HG03108 (cell line): ENCODE measurements around the gene GABRG3.
"Not testable (repeated sequence)": the region's sequence is repeated elsewhere in the genome, so short reads cannot be mapped to it uniquely, and the experiment has no call there.

Experiments used
- ATAC-seq: cut with Tn5 transposase; IDR thresholded peaks from one replicate; pipeline ENCODE4 v1.9.1; 2021; ENCODE audit warnings: moderate library complexity; ENCODE audit not compliant: unreplicated experiment

The GABRG3 gene

DNA sequence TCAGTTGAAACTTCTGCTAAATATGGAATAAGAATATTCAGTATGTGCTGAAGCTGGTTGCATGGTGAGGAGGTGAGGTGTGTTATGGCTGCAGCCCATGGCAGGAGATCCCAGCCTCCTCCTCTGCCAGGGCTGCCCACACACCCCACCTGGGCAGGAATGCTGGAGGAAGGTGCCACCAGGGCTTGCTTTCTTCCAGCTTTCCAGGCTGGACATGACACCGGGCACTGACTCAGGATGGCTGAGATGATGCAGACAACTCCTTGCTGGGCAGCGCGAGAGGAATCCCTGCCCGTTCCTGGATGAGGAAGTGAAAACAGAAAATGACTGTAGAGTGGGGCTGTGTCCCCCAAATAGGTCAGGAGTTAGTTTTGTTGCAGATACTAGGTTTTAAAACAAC is 14.1 kb downstream of the GABRG3 start:
- no peak for ATAC-seq

DNA sequence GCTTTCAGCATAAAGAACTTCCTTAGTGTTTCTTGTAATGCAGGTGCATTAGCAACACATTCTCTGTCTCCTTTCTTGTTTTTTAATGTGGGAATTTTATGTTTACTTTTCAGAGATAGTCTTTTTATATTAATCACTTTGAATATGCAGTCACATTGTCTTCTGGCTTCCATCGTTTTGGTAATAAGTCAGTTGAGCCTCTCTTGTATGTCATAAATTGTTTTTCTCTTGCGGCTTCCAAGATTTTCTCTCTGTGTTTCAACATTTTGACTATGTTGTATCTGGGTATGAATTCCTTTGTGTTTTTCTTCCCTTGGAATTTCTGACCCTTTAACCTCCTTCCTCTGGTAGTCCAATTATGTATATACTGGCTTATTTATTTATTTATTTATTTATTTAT is 25.3 kb downstream of the GABRG3 start:
- no peak for ATAC-seq

DNA sequence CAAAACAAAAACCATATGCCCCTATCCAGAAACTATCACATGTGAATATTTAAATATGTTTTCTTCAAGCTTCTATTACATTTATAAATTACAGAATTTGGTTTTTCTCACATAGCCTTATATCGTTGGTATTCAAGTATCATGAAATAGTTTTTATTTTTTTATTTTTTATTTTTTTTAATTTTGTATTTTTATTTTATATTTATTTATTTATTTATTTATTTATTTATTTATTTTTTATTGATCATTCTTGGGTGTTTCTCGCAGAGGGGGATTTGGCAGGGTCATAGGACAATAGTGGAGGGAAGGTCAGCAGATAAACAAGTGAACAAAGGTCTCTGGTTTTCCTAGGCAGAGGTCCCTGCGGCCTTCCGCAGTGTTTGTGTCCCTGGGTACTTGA is 32.0 kb downstream of the GABRG3 start:
- ATAC-seq, result not testable (repeated sequence)

DNA sequence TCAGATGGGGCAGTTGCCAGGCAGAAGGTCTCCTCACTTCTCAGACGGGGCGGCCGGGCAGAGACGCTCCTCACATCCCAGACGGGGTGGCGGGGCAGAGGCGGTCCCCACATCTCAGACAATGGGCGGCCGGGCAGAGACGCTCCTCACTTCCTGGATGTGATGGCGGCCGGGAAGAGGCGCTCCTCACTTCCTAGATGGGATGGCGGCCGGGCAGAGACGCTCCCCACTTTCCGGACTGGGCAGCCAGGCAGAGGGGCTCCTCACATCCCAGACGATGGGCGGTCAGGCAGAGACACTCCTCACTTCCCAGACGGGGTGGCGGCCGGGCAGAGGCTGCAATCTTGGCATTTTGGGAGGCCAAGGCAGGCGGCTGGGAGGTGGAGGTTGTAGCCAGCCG is 33.2 kb downstream of the GABRG3 start:
- not testable (repeated sequence) for ATAC-seq

DNA sequence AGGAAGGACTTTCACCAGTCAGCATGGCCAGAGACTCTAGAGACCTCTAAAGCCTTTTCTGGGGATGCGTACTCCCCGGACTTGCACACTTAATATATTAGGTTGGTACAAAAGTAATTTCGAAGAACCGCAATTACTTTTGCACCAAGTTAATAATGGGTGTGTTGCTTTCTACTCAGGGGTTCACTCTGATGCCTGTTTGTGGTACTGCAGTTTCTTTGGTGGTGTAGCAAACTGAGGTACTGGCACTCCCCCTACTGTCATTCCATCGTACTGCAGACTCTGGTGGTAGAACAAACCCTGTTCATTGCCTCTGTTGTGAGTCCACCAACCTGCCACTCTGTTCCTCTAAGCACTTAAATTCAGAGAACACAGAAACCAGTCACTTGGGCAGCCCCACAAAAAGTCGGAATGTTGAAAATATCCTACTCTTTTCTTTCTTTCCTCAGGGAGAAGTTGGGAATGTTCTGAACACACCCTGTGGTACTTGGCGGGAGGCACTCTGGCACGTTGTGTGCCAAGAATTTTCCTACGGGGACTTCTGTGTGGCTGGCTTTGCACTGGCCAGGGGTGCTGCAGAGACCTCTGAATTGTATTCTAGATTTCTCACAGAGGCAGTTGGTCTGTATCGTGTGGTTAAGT is 46.3 kb downstream of the GABRG3 start:
- no peak for ATAC-seq

DNA sequence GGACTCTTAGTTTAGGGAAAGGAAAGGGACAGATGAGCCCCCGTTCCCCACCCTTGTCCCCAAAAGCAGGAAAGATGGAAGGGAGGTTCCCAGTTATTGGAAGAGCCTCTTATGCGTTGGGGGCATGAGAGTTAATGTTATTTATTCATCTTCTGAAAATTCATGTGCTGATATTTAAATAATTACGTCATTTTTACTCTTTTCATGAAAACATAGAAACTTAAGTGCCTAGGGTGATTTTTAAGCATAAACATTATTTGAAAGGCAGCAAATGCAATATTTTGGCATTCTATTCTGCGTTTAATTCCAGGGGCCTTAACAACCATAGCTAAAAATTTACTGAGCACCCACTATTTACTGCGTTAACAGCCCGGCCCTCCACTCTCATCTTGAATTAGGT is 48.7 kb downstream of the GABRG3 start:
- no peak for ATAC-seq

DNA sequence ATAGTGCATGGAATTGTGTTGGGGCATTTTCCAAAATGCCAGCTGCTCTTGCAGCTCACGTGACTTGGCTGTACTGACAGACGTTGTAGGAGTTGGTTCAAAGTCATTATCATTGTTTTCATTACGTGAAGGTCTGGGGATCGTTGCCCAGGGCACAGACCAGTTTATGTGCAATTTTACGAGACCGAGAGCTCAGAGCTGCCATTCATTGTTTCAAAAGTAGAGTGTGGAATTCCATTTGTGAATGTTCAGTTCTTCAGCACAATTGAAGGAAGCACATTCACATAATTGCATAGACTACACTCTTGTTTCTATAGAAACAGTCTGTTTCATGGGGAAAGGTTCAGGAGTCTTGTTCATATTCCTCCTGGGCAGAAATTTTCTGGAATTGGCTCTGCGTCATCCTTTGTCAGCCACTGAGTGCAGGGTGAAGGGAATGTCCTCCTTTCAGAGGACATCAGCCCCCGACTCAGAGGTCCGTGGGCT is 54.5 kb downstream of the GABRG3 start:
- no peak for ATAC-seq

DNA sequence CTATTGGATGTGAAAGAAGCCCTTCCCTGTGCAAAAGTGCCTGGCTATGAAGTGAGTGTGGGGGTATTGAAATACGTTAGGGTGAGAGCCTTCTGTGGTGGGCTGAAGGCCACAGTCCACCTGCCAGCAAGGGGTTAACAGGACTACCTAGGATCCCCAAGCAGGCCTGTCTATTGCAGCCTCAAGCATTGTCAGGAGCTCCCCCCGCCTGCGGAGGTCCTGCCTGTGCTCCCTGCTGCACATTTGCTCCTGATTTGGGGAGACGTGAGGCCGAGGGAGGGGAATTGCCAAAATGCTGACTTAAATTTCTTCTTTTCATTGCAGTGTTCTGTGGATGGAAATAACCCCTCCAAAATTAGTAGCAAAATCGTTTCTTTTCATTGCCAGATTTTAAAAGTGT is 56.2 kb downstream of the GABRG3 start:
- ATAC-seq, result no peak

DNA sequence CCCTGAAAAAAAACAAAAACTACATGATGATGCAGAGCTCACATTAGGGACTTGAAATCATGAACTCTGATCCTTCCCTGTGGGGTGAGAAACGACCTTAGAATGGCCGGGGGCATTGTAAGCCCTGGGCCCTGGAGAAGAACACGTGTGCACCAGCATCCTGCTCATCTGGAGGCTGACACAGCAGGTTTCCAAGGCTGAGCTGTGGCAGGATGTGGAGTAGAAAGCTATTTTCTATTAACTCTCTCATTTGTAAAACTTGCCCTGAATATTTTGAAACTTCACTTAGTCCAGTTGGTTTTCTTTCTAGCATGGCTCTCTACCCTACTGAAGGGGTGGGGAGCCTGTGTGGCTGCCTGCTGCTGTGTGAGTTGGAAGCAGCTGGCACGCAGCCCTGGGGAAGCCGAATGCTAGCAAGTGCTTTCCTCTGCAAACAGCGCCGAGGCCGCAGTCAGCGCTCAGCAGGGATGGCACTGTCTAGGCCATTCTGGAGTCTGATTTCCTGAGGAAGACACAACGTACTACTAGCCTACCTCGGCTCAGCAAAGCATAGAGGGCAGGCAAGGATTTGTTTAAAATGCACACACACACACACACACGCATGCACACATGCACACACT is 58.0 kb downstream of the GABRG3 start:
- ATAC-seq, result no peak

DNA sequence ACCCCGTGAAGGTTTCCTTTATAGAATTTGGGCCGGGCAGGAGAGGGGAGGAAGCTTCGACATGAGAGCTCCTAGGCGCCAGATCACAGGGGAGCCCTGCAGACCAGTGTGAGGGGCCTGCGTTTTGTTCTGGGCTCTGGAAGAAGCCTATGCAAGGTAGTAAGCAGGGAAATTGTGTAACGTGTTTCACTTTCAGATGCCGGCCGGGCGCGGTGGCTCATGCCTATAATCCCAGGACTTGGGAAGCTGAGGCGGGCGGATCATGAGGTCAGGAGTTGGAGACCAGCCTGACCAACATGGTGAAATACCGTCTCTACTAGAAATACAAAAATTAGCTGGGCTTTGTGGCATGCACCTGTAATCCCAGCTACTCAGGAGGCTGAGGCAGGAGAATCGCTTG is 65.2 kb downstream of the GABRG3 start:
- ATAC-seq, result no peak

DNA sequence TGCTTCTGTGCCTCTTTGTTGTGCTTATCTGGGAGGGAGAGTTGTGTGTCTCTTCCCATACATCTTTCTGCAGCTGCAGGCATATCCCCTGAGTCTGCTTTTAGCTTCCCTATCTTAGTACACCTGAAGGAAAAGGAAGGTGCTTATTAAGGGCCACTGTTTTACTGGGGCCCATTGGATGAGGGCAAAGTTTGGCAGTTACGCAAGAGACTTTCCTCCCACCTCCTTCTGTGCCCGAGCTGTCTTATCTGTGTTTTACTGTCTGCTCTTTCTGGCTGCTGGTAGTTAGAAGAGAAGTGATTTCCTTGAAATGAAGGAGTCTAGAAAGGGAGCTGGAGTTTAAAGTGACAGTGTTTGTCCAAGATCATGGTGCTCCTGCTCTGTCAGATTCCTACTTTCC is 66.5 kb downstream of the GABRG3 start:
- no peak for ATAC-seq

DNA sequence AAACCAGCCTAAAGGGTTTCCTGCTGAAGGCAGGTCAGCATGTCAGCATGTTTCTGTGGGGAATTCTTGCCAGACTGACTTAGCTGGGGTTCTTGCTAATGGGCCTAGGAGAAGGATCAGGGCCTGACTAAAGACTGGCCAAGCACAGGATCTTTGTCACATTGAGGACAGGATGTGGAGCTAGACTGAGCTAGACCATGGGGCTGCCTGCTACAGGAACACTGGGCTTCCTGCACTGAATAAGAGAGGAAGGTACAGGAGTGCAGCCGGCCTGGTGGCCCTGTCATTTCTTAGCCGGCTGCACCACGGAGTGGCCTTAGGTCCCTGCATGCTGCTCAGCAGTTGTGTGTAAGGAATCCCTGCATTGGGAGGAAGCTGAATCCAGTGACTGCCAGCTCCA is 68.2 kb downstream of the GABRG3 start:
- ATAC-seq, result no peak

DNA sequence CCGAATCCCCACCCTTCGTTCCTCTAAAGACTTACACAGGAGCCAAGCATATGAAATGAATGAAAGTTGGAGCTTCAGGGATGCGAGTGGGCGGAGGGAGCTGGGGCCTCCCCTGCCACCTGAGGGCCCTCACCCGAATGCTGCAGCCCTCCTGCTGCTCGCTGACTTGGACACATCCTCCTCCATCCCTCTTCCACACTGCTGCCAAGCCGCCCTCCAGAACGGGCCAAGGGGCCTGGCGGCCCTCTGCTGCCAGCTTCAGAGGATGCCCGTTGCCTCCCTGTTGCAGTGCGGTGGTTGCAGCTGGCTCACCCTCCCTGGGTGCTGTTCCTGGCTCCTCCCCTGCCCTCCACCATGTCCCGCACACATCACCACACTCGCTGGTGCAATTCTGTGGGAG is 71.2 kb downstream of the GABRG3 start:
- ATAC-seq, result no peak

DNA sequence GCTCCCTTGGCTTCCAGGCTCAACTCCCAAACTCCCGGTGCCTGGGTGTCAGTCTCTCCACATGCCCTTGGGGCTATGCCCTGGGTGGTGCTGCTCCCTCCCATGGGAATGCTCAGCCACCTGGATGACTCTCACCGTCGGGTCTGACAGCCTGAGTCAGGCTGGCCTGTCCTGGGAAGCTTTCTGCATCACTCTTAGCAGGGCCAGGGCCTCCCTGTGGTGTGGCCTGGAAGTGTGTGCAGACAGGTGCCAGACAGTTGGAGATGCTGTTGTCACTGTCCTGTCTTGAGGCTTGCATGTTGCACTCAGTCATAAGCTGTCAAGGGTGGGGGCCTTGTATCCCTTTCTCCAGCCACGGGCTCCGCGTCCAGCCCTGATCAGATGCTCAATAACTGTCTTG is 71.7 kb downstream of the GABRG3 start:
- no peak for ATAC-seq

DNA sequence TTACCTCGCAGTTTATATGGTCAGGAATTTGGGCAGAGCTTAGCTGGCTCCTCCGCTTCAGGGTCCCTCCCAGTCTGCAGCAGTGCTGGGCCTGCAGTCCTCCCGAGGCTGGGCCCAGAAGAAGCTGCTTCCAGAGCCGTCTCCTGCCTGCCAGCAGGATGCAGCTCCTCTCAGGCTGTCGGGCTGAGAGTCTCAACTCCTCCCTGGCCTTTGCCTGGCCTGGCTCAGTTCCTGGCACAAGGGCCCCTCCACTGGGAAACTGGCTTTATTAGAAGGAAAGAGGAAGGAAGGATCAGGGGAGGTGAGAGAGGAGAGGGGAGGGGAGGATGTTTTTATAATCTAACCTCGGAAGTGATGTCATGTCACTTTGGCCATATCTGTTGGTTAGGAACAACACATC is 72.8 kb downstream of the GABRG3 start:
- no peak for ATAC-seq

DNA sequence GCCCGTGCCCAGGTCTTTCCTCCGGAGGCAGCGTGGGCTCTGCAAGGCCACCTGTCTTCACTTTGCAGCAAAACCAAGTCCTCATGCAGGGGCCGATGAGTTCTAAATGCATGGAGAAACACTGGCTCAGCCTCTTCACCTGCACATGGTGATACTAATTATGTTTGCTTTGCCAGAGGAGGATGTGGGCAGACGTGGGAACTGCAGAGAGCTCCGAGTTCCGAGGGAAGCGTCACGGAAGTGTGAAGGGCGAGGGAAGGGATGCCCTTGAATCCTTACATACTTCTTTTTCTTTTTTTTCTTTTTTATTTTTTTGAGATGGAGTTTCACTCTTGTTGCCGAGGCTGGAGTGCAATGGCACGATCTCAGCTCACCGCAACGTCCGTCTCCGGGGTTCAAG is 74.8 kb downstream of the GABRG3 start:
- ATAC-seq, result no peak

DNA sequence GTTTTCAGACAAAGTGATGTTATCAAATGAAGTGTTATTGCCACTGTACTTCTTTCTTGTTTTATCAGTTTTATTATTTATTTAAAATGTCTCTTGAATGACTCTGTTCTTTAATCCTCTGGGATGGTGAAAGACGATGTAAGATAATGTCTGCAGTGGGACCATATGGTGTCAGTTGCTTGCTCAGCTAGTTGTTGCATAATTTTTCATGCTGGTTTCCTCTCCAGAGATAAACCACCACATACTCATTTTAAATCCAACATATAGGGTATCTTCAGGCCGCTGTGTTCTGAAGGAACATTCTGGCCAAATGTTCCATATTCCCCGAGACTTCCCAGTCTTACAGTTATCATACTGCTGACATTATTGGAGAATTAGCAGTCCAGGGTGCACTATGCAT is 75.9 kb downstream of the GABRG3 start:
- no peak for ATAC-seq

DNA sequence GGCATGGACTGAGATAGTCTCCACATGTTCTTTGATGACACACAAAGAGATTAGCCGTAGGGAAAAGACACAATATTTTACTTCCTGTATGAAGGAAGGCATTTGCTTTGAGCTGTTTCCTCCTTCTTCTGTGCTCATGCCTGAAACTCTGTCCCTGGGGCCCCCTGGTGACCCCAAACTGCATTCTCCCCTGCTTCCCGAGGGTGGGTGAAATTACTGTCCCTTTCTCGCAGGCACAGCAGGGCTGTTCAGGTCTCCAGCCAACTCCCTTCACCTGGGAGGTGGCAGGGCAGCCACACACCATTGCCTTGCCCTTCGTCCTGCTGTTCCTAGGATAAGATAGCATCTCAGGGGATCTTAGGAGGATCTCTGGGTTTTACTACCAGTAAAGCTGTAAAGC is 79.2 kb downstream of the GABRG3 start:
- no peak for ATAC-seq

DNA sequence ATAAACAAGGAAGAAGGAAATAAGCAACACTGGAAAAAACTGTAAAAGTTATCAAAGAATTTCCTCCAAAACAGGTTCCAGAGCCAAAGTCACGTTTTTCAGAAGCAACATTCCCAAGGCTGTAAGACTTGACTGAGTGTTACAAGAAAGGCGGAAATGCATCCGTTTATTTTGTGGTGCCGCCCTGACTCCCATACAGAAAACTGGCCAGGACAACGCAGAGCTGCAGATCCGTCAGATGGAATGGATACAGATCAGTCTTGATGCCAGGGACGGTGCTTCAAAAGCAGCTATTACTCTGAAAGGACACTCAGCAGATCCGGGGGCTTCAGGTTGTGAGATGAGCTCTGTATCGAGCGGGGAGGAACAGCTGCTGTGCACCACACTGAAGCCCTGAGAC is 83.4 kb downstream of the GABRG3 start:
- ATAC-seq, result no peak

DNA sequence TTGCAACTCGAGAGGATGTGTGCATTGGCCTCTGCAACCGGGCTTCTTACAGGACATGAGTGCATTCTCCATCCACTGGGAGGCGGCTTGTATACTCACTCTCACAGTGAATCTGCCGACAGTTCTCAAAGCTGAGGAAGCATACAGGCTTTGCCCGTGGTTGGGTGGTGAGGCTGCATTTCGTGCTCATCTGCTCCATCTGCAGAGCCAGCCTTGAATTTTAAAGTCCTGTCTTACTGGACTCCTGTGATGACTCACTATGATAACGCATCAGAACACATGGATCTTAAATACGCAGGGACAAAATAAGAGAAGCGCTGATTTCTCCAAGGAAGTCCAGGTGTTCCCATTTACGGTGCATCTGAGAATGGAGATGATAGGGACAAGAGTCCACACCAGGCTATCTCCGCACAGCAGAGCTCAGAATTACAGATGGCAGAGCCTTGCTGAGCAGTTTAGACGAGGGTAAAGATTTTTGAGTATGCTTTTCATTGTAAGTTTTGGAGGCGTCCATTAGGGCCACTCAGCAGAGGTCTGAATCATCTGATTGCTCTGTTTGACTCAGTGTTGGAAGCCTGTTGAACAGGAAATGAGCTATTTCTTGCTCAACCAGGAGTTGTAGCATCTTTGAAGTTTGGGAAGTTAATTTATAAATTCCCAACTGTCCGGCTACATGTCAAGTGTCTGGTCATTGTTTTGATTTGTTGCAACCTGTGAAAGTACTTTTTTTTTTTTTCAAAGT is 87.1 kb downstream of the GABRG3 start:
- no peak for ATAC-seq

DNA sequence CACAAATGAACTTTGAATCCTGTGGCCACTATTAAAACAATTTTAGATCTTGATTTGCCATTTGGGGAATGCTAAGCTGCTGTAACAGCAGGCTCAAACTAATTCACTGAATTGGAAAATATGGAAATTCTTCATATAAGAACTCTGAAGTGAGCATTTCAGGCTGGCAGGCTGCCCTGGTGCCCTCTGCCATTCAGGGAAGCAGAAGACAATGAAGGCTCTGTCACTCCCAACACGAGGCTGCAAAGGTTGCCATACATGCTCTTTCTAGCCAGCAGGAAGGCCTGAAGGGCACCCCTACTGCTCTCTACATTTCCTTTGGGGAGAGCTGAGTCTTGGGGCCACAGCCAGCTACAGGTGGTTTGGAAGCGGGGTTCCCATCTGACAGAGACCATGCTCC is 88.0 kb downstream of the GABRG3 start:
- no peak for ATAC-seq

DNA sequence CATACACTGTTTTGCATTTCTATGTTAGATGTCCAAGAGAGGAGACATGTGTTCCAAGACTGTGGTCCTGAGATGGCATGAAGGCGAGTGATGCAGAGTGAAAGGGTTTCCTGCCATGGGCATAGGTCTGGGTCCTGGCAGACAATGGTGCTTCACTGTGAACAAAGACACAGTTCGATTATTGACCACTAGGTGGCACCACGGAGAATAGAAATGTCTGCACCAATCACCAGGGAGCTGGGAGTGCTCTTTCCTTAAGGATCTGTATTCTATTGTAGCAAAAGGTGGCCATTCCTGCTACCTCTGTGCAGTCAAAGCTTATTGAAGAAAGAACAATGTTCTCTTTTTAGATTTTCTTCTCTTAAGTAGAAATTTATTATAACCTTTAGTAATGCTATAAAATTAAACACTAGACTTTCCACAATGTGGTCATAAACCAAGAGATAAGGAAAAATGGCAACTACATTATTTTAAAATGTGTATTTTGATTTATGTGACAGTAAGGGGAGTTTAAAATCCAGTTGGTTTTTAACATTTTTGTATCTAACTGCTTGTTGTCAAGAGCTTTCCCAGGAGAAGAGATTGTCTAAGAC is 88.7 kb downstream of the GABRG3 start:
- ATAC-seq, result no peak
